ENCODE measurements around the gene USP48.

Gene USP48

GRCh38 chr1:21659099-21659923 lies 123.6 kb downstream of the USP48 start:
- in situ Hi-C loops (cut with HindIII; ENCODE audit: low sequenced_read_pairs): no loop called here
- peak; percentile 56 for DNase-seq (ENCODE audit: low read depth, low spot score)
- no peak overlapping the region for H3K4me3 ChIP-seq (ENCODE audit: low read depth, low read length)

DNA sequence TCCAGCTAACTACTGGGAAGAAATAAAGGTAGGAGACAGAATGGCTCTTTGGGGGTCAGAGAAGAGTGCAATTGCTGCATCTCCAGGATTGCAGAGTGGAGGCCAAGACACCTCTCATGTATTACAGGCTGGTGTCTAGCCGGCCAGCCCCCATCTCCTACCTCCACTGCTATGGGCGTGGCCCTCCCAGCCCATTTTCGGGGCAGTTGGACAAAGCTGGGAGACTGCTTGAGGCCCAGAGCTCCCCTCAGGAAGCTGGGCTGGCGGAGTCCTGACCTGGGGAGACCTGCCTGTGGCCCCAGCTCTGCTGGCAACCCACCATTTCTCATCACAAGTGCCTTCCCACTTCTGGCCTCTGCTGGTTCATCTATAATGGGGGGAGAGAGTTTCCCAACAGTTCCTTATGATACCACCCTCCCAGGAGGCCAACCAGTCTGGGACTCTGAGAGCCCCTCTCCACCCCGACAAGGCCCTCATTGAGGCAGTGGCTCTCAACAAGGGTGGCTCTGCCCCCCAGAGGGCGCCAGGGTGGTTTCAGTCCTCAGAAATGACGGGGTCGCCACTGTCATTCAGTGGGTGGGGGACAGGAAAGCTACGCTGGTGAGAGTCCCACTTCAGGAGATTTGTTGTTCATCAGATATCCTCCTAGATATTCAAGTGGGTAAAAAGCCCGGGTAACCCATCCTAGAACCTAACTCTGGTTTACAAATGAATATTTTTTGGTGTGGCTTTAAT lies 125.3 kb downstream of the USP48 start:
- no peak overlapping the region for H3K4me3 ChIP-seq (ENCODE audit: low read depth, low read length)
- TF ChIP-seq, protein P1, sequence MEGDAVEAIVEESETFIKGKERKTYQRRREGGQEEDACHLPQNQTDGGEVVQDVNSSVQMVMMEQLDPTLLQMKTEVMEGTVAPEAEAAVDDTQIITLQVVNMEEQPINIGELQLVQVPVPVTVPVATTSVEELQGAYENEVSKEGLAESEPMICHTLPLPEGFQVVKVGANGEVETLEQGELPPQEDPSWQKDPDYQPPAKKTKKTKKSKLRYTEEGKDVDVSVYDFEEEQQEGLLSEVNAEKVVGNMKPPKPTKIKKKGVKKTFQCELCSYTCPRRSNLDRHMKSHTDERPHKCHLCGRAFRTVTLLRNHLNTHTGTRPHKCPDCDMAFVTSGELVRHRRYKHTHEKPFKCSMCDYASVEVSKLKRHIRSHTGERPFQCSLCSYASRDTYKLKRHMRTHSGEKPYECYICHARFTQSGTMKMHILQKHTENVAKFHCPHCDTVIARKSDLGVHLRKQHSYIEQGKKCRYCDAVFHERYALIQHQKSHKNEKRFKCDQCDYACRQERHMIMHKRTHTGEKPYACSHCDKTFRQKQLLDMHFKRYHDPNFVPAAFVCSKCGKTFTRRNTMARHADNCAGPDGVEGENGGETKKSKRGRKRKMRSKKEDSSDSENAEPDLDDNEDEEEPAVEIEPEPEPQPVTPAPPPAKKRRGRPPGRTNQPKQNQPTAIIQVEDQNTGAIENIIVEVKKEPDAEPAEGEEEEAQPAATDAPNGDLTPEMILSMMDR (IDR thresholded peaks at IDR 0.05; ENCODE audit: low read depth, low read length): peak; percentile 11
- DNase-seq (ENCODE audit: low read depth, low spot score): no peak
- in situ Hi-C loops (cut with HindIII; ENCODE audit: low sequenced_read_pairs): no loop called here

More at GRCh38 chr1:21659099-21659923, 123.6 kb downstream of the USP48 start:
- TF ChIP-seq, protein P1 (IDR thresholded peaks at IDR 0.05; ENCODE audit: low read depth, low read length): peak; percentile 92

- TF ChIP-seq, protein P1 (IDR thresholded peaks at IDR 0.05; ENCODE audit: low read depth, low read length): no peak
- H3K4me3 ChIP-seq (ENCODE audit: low read depth, low read length): no peak overlapping the region
- no peak for DNase-seq (ENCODE audit: low read depth, low spot score)
- in situ Hi-C loops (cut with HindIII; ENCODE audit: low sequenced_read_pairs): no loop called here
Measured at GRCh38 chr1:21655748-21656147, 127.2 kb downstream of the USP48 start.

DNA sequence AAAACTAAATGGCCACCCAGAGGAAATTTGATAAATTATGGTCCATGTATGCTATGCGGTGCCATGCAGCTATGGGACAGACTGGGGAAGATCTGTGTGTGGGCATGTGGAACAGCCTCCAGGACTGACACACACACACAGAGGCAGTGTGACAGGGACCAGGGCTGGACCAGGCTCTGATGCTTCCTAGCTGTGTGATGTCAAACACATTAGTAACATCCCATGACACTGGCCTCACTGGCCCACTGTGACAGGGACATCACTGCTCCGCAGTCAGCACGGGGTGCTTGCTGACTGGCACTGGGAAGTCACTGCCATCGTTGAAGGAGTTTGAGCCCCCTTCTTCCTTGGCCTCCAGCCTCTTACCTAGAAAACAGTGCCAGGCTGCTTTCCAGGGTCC lies 127.7 kb downstream of the USP48 start:
- no peak overlapping the region for H3K4me3 ChIP-seq (ENCODE audit: low read depth, low read length)
- in situ Hi-C loops (cut with HindIII; ENCODE audit: low sequenced_read_pairs): no loop called here
- DNase-seq (ENCODE audit: low read depth, low spot score): no peak
- TF ChIP-seq, protein P1 (IDR thresholded peaks at IDR 0.05; ENCODE audit: low read depth, low read length): no peak

- in situ Hi-C loops (cut with HindIII; ENCODE audit: low sequenced_read_pairs): no loop called here
- TF ChIP-seq, protein P1 (IDR thresholded peaks at IDR 0.05; ENCODE audit: low read depth, low read length): no peak
- no peak for DNase-seq (ENCODE audit: low read depth, low spot score)
- H3K4me3 ChIP-seq (ENCODE audit: low read depth, low read length): no peak overlapping the region
Measured at GRCh38 chr1:21654209-21654608, 128.7 kb downstream of the USP48 start.

DNA sequence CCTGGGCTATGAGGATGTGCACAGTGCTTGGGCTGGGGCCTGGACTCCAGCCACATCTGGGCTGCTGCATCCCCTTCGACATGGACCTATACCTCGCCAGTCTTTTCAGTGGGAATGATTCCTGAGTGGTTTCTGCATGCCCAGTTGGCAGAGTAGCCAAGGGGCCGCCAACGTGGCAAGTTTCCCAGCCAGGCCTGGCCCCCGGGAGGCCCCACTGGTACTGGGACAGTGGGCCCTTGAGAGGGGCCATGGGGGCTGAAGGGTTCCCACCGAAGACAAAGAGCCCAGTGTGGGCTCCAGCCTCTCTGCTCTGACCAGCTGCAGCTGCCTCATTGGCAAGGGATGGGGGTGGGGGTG lies 129.2 kb downstream of the USP48 start:
- TF ChIP-seq, protein P1 (IDR thresholded peaks at IDR 0.05; ENCODE audit: low read depth, low read length): no peak
- no peak overlapping the region for H3K4me3 ChIP-seq (ENCODE audit: low read depth, low read length)
- no peak for DNase-seq (ENCODE audit: low read depth, low spot score)
- in situ Hi-C loops (cut with HindIII; ENCODE audit: low sequenced_read_pairs): no loop called here

All from astrocyte of the spinal cord (primary cell).